ENCODE results near the gene ORC3.
"Not testable (repeated sequence)": the region's sequence is repeated elsewhere in the genome, so short reads cannot be mapped to it uniquely, and the experiment has no call there.

The ORC3 gene

DNA sequence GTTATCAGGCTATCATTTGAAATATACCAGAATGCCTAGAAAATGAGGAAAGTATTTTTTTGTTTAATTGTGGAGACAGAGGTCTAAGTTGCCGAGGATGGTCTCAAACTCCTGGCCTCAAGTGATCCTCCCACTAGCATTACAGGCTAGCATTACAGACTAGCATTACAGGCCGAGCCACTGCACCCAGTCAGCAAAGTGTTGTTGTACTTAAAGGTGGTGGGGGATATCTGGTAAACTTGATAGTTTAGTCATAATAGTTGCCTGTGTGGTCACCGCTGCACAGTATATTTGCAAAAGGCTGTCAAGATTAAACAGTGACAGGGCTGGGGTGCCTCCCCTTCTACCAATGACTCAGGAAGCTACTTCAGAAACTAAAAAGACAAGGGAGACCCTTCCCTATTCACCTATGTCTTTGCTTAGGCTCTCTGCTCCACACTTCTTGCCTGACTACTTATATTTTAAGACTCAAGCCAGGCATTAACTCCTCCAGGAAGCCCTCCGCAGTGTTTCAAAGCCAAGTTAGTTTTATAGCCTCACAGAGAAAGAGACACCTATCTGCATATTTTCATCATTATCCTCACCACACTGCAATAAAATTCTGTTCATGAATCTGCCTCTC is 115.2 kb downstream of the ORC3 start:
- no peak for DNase-seq (ENCODE audit: low read depth in 2 of 2)
- H3K4me3 ChIP-seq (replicated peaks in 1 of 2; ENCODE audit: low read depth in 2 of 2, low read length in 2 of 2): no peak overlapping the region
- TF ChIP-seq, protein P1, sequence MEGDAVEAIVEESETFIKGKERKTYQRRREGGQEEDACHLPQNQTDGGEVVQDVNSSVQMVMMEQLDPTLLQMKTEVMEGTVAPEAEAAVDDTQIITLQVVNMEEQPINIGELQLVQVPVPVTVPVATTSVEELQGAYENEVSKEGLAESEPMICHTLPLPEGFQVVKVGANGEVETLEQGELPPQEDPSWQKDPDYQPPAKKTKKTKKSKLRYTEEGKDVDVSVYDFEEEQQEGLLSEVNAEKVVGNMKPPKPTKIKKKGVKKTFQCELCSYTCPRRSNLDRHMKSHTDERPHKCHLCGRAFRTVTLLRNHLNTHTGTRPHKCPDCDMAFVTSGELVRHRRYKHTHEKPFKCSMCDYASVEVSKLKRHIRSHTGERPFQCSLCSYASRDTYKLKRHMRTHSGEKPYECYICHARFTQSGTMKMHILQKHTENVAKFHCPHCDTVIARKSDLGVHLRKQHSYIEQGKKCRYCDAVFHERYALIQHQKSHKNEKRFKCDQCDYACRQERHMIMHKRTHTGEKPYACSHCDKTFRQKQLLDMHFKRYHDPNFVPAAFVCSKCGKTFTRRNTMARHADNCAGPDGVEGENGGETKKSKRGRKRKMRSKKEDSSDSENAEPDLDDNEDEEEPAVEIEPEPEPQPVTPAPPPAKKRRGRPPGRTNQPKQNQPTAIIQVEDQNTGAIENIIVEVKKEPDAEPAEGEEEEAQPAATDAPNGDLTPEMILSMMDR (IDR thresholded peaks at IDR 0.05; ENCODE audit: low read depth, low read length): no peak

DNA sequence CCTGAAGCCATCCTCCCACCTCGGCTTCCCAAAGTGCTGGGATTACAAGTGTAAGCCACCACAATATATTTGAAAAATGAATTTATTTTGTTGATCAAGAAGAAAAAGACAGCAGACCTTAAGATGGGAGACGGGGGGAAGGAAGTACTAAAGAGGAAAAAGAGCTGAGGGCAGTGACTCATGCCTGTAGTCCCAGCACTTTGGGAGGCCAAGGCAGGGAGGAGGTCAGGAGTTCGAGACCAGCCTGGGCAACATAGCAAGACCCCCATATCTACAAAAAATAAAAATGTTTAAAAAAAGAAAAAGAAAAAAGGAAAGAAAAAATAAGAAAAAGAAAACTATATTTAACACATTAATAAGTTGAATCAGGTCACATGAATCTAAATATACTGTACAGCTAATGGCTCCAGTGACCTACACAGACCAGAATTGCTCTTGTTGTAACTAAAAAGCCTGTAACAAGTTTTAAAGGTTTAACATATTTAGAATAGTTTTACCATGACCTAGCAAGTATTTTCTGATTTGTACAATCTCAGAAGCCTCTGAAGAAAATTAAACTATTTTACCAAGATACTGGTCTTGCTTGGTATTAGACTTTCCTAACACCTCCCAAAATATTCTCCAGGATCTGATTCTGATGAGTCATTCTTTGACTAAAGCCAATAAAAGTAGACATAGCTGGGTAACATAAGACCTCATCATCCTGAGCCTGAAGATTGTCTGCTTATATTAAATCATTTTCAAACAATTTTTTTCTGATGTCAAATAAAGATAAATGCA is 116.4 kb downstream of the ORC3 start:
- H3K4me3 ChIP-seq (replicated peaks in 1 of 2; ENCODE audit: low read depth in 2 of 2, low read length in 2 of 2): no peak overlapping the region
- DNase-seq (ENCODE audit: low read depth in 2 of 2): peak; percentile 61 to 65
- TF ChIP-seq, protein P1 (IDR thresholded peaks at IDR 0.05; ENCODE audit: low read depth, low read length): no peak

DNA sequence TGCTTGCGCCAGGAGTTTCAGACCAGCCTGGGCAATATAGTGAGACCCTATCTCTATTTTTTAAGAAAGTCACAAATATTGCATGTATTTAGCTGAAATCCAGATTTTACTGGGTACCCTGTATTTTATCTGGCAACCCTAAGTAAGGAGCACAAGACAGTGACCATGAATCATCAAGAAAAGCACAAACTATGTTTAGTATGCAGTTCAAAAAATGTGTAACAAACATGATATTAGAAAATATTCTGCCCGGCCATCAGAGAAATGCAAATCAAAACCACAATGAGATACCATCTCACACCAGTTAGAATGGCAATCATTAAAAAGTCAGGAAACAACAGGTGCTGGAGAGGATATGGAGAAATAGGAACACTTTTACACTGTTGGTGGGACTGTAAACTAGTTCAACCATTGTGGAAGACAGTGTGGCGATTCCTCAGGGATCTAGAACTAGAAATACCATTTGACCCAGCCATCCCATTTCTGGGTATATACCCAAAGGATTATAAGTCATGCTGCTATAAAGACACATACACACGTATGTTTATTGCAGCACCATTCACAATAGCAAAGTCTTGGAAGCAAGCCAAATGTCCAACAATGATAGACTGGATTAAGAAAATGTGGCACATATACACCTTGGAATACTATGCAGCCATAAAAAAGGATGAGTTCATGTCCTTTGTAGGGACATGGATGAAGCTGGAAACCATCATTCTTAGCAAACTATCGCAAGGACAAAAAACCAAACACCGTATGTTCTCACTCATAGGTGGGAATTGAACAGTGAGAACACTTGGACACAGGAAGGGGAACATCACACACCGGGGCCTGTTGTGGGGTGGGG is 118.9 kb downstream of the ORC3 start:
- not testable (repeated sequence) for DNase-seq (ENCODE audit: low read depth in 2 of 2); H3K4me3 ChIP-seq (replicated peaks in 1 of 2; ENCODE audit: low read depth in 2 of 2, low read length in 2 of 2)

DNA sequence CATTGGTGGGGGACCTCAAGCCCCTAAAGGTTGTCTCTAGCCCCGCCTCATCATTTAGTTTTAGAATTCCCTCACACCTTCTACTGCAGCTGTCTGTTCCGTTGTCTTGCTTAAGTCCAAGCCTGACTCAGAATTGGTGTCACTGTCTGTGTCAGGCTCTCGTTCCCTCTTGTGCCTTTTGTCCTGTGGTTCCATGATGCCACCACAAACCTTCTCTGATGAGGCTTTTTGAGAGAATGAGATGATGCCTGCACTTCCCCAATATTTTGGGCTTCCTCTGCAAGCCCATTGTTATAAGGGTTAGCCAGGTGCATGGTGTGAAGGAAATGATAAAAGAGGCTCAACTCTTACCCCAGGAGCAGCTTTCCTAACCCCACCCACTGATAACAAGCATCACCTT is 120.2 kb downstream of the ORC3 start:
- TF ChIP-seq, protein P1 (IDR thresholded peaks at IDR 0.05; ENCODE audit: low read depth, low read length): no peak
- no peak for DNase-seq (ENCODE audit: low read depth in 2 of 2)
- H3K4me3 ChIP-seq (replicated peaks in 1 of 2; ENCODE audit: low read depth in 2 of 2, low read length in 2 of 2): no peak overlapping the region

DNA sequence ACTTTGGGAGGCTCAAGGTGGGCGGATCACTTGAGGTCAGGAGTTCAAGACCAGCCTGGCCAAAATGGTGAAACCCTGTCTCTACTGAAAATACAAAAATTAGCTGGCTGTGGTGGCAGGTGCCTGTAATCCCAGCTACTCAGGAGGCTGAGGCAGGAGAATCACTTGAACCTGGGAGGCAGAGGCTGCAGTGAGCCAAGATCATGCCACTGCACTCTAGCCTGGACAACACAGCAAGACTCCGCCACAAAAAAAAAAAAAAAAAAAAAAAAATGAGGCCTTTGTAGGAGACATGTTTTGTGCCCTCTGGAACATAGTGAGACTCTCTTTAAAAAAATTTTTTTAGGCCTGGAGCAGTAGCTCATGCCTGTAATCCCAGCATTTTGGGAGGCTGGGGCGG is 122.8 kb downstream of the ORC3 start:
- H3K4me3 ChIP-seq (replicated peaks in 1 of 2; ENCODE audit: low read depth in 2 of 2, low read length in 2 of 2); DNase-seq (ENCODE audit: low read depth in 2 of 2): not testable (repeated sequence)

DNA sequence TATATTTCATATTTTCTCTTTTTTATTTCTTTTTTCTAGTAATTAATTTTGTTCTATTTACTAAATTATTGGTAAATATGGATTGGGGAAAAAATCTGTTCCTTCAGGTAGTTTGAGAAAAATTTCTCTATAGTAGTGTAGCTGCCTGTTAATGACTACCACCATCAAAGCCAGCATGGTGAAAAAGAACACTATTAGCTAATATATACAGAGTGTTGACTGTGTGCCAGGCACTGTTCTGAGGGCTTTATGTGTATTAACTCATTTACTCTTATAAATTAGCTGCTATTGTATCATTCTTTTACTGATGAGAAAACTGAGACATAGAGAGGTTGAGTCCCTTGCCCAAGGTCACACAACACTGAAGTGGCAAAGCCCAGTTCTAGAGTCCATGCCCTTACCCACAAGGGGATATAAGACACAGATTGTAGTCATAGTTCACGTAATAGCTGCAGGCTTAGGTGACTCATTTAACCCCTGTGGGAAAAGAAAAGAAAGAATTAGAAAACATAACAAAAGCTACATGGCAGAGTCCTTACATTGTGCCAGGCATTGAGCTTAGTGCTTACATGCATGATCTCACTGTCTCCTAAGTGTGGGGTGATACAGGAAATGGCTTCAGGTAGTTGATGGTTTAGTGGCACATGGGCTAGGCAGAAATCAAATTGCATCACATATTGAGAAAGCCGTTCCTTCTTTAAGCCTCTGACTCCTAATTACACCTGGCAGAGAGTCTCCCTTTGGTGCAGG is 124.3 kb downstream of the ORC3 start:
- TF ChIP-seq, protein P1 (IDR thresholded peaks at IDR 0.05; ENCODE audit: low read depth, low read length): no peak
- peak; percentile 69 to 94 for DNase-seq (ENCODE audit: low read depth in 2 of 2)
- no peak overlapping the region for H3K4me3 ChIP-seq (replicated peaks in 1 of 2; ENCODE audit: low read depth in 2 of 2, low read length in 2 of 2)
